Liver (tissue), 3 donors: ENCODE data around the gene LARP7.

Source experiments
- GABPA ChIP-seq, 2 donors: IDR thresholded peaks in 1 of 2; conservative IDR thresholded peaks in 1 of 2; 2 replicates each; pipeline ENCODE4 v1.6.1; 2016; ENCODE audit warnings: antibody characterized with exemption in 2 of 2, mild to moderate bottlenecking in 1 of 2, moderate library complexity in 1 of 2
- JUND ChIP-seq, 2 donors: IDR thresholded peaks; 2 replicates each; pipeline ENCODE4 v1.6.1; 2016; ENCODE audit warnings: antibody characterized with exemption in 2 of 2
- RXRA ChIP-seq, 2 donors: IDR thresholded peaks; 2 replicates each; pipeline ENCODE4 v1.6.1; 2017 to 2018; ENCODE audit warnings: antibody characterized with exemption in 2 of 2, mild to moderate bottlenecking in 1 of 2
- SP1 ChIP-seq: IDR thresholded peaks from 2 replicates; pipeline ENCODE4 v1.6.1; 2018; ENCODE audit warnings: antibody characterized with exemption, mild to moderate bottlenecking
- TAF1 ChIP-seq: conservative IDR thresholded peaks from 2 replicates; pipeline ENCODE4 v1.6.1; 2016; ENCODE audit warnings: antibody characterized with exemption, mild to moderate bottlenecking
- YY1 ChIP-seq: IDR thresholded peaks from 2 replicates; pipeline ENCODE4 v1.6.1; 2016; ENCODE audit warnings: antibody characterized with exemption, mild to moderate bottlenecking
- TF ChIP-seq, protein P1 (sequence below): IDR thresholded peaks from 2 replicates; pipeline ENCODE4 v1.6.1; 2016; ENCODE audit warnings: antibody characterized with exemption
- TF ChIP-seq, protein P2 (sequence below): IDR thresholded peaks from 2 replicates; pipeline ENCODE4 v1.6.1; 2016; ENCODE audit warnings: antibody characterized with exemption
- TF ChIP-seq, protein P3 (sequence below): fragments of 150-350 bp; IDR thresholded peaks from 2 replicates; pipeline ENCODE4 v1.5.1; 2017; ENCODE audit warnings: improper control_type of control experiment, low read depth, low read length; ENCODE audit not compliant: missing input control
- TF ChIP-seq, protein P4 (sequence below): IDR thresholded peaks from 2 replicates; pipeline ENCODE4 v1.6.1; 2016; ENCODE audit warnings: antibody characterized with exemption, mild to moderate bottlenecking
- donor health status: healthy.
- donor health status: healthy.

DNA sequence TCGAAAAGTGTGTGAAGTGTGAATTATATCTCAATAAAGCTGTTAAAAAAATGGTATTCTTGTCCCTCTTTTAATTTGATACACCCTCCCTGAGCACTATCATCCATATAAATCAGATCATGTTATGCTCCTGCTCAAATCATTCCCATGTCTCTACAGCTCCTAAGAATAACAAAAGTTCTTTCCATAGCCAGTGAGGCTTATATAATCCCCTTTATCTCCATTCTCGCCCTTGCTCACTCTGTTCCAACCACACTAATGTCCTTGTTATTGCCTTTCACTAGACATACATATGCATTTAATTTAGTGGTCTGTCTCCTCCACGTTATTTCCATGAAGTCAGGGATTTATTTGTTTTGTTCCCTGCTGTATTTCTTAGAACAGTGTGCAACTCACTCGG lies 10.7 kb upstream of the LARP7 start:
- TF ChIP-seq GABPA (IDR thresholded peaks at IDR 0.05 in 1 of 2, conservative IDR thresholded peaks at IDR 0.05 in 1 of 2) (no peak), YY1 (no peak), SP1 (no peak), TAF1 (no peak), JUND (IDR thresholded peaks at IDR 0.05) (no peak), RXRA (IDR thresholded peaks at IDR 0.05) (no peak)
- TF ChIP-seq, protein P1, sequence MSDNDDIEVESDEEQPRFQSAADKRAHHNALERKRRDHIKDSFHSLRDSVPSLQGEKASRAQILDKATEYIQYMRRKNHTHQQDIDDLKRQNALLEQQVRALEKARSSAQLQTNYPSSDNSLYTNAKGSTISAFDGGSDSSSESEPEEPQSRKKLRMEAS, result no peak
- TF ChIP-seq, protein P2, sequence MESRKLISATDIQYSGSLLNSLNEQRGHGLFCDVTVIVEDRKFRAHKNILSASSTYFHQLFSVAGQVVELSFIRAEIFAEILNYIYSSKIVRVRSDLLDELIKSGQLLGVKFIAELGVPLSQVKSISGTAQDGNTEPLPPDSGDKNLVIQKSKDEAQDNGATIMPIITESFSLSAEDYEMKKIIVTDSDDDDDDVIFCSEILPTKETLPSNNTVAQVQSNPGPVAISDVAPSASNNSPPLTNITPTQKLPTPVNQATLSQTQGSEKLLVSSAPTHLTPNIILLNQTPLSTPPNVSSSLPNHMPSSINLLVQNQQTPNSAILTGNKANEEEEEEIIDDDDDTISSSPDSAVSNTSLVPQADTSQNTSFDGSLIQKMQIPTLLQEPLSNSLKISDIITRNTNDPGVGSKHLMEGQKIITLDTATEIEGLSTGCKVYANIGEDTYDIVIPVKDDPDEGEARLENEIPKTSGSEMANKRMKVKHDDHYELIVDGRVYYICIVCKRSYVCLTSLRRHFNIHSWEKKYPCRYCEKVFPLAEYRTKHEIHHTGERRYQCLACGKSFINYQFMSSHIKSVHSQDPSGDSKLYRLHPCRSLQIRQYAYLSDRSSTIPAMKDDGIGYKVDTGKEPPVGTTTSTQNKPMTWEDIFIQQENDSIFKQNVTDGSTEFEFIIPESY, result no peak
- TF ChIP-seq, protein P3, sequence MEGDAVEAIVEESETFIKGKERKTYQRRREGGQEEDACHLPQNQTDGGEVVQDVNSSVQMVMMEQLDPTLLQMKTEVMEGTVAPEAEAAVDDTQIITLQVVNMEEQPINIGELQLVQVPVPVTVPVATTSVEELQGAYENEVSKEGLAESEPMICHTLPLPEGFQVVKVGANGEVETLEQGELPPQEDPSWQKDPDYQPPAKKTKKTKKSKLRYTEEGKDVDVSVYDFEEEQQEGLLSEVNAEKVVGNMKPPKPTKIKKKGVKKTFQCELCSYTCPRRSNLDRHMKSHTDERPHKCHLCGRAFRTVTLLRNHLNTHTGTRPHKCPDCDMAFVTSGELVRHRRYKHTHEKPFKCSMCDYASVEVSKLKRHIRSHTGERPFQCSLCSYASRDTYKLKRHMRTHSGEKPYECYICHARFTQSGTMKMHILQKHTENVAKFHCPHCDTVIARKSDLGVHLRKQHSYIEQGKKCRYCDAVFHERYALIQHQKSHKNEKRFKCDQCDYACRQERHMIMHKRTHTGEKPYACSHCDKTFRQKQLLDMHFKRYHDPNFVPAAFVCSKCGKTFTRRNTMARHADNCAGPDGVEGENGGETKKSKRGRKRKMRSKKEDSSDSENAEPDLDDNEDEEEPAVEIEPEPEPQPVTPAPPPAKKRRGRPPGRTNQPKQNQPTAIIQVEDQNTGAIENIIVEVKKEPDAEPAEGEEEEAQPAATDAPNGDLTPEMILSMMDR, result no peak
- TF ChIP-seq, protein P4, sequence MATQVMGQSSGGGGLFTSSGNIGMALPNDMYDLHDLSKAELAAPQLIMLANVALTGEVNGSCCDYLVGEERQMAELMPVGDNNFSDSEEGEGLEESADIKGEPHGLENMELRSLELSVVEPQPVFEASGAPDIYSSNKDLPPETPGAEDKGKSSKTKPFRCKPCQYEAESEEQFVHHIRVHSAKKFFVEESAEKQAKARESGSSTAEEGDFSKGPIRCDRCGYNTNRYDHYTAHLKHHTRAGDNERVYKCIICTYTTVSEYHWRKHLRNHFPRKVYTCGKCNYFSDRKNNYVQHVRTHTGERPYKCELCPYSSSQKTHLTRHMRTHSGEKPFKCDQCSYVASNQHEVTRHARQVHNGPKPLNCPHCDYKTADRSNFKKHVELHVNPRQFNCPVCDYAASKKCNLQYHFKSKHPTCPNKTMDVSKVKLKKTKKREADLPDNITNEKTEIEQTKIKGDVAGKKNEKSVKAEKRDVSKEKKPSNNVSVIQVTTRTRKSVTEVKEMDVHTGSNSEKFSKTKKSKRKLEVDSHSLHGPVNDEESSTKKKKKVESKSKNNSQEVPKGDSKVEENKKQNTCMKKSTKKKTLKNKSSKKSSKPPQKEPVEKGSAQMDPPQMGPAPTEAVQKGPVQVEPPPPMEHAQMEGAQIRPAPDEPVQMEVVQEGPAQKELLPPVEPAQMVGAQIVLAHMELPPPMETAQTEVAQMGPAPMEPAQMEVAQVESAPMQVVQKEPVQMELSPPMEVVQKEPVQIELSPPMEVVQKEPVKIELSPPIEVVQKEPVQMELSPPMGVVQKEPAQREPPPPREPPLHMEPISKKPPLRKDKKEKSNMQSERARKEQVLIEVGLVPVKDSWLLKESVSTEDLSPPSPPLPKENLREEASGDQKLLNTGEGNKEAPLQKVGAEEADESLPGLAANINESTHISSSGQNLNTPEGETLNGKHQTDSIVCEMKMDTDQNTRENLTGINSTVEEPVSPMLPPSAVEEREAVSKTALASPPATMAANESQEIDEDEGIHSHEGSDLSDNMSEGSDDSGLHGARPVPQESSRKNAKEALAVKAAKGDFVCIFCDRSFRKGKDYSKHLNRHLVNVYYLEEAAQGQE, result no peak
